GM12872 (cell line): ENCODE results near the gene DNMT3L.
A peak's percentile ranks its signal among the peaks of the same experiment; 100 is the strongest.

ENCODE experiments used
- TF ChIP-seq, protein P1 (sequence below): IDR thresholded peaks from 3 replicates; pipeline ENCODE4 v1.5.1; 2011; ENCODE audit warnings: low read depth, mild to moderate bottlenecking, low read length, moderate library complexity; ENCODE audit not compliant: insufficient read depth

The DNMT3L gene

DNA sequence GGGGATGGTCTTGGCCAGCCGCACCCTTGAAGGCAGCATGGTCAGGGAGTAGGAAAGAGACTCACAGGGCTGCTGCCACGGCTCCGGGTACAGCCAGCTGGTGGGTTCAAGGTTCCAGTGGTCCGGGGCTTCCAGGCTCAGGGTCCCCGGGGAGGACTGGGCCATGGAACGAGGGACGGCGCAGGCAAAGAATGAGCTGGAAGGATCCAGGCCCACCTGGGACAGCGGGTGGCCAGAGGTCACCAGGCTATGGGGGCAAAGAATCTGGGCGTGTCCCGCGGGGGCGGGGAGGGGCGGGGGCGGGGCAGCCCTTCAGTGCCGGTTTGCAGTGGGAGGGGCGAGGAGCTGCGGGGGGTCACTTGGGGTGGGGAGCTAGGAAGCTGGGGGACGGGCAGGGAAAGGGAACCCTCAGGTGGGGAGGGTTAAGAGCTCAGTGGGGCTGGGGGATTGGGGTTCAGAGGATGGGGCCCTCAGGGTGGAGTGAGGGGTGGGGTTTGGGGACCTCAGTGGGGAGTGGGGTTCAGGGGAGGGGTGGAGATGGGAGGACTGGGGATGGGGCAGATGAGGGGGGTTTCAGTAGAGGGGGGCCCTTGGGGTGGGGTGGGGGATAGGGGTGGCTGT, at the start of gene DNMT3L:
Gene DNMT3L (minus strand): TSS at position 223 of the 621 bp plus-strand sequence. CDS start 638 bp downstream, outside the sequence.
- TF ChIP-seq, protein P1, sequence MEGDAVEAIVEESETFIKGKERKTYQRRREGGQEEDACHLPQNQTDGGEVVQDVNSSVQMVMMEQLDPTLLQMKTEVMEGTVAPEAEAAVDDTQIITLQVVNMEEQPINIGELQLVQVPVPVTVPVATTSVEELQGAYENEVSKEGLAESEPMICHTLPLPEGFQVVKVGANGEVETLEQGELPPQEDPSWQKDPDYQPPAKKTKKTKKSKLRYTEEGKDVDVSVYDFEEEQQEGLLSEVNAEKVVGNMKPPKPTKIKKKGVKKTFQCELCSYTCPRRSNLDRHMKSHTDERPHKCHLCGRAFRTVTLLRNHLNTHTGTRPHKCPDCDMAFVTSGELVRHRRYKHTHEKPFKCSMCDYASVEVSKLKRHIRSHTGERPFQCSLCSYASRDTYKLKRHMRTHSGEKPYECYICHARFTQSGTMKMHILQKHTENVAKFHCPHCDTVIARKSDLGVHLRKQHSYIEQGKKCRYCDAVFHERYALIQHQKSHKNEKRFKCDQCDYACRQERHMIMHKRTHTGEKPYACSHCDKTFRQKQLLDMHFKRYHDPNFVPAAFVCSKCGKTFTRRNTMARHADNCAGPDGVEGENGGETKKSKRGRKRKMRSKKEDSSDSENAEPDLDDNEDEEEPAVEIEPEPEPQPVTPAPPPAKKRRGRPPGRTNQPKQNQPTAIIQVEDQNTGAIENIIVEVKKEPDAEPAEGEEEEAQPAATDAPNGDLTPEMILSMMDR: no peak

DNA sequence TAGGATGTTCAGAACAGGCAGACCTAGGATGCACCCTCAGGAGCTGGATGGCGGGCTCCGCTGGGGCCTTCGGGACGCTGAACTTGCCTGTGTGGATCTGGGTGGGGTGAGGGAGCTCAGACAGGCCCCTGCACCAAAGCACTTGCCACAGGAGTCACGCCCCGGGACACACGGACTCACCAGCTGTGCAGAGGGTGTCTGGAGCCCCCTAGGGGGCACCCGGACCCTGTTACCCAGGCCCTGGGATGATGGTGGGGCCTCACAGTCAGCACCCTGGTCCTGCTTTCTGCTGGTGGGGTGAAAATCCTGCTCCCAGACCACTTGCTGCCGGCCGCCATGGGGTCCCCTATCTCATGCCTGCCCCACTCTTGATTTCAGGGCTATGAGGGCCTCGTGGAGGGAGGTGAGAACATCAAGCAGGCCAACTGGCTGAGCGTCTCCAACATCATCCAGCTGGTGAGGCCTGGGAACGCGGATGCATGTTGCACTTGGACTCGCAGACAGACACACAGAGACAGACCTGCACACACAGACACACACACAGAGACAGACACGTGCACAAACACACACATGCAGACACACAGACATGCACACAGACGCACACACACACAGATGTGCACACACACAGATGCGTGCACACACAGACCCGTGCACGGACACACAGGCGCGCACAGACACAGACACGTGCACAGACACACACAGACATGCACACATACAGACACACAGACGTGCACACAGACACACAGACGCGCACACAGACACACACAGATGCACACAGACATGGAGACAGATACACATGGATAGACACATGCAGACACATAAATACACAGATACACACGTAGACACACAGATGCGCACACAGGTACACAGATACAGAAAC, 49.2 kb upstream of the DNMT3L start:
- TF ChIP-seq, protein P1: 0 out of 3 replicates have a peak, but pooled peaks have one; percentile 18

DNA sequence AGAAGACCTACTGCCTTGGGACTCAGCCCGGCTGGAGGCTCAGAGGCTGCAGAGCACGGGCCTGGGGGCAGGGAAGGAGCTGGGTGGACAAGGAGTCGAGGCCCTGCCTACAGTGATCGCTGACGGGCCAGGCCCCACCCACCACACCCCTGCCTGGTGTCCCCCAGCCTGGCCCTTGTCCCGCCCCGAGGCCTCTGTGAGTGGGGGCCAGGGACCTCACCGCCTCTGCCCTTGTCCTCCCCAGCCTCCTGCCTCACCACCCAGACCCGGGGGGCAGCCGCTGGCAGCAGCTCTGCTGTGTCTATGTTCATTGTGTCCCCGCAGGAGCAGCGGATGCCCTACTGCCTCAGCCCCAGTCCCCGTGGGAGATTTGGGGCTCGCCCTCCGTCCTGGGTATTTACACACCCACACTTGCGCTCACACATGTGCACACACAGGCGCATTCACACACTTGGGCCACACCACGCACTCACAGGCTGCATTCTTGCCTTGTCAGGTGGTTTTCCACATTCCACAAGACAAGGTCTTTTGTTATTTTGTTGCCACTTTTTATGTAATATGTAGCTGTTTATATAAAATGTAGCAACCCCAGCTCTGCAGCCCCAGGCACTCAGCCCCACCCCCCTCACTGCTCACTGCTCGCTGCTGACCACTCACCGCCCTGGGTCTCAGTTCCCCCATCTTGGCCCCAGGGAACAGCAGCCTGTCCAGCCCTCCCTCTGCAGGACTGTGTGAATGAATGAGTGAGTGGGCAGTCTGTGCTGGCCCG, 45.4 kb upstream of the DNMT3L start:
- TF ChIP-seq, protein P1: no peak

GRCh38 chr21:44305691-44306090, 44.0 kb upstream of the DNMT3L start:
- TF ChIP-seq, protein P1: no peak

DNA sequence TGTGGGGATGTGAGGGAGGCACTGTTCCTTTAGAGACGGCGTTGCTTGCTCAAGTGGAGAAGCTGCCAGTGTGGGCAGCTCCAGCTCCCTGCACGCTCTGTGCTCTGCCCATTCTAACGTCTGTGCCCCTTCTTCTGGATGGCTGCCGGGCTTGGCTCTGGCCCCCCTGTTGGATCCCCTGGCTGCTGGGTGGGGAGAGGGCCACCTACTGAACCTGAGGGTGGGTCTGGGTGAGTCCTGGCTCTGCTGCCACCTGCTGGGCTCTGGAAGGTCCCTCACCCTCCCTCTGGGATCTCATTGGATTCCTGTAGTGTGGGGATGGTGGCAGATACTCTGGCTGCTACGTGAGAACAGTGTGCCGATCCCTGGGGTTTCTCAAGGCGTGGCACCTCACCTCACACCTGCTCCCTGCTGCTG, 43.2 kb upstream of the DNMT3L start:
- TF ChIP-seq, protein P1: peak; percentile 82

DNA sequence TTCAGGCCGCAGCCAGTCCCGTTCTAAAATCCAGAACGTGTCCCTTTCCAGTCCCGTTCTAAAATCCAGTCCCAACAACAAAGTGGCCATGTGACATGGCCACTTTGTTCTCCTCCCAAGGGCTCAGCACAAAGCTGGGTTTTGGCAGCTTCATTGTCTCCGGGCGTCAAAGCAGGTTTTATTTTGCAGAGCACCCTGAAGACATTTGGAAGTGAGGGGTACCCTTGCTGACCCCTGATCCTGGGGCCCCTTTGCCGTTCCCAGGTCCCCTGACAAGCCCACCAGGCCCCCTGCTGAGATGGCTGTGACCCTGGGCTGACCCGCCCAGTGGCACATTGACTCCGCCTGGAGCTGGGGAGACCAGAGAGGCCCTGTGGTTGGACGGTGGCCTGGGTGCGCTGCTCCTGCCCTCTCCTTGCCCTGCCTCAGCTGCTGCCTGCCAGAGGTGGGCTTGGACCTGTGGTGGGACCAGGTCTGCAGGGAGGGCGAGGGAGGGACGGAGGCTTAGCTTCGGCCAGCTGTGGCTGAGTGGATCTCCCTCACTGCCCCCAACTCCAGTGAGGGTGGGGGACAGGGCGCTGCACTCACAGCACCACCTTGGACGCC, 42.4 kb upstream of the DNMT3L start:
- TF ChIP-seq, protein P1: no peak
